NCI-H2107 treated with DMSO at 0.1 percent for 48 hours (cell line): ENCODE measurements around the gene TECPR2.

ENCODE experiments used
- DNase-seq: peaks from one replicate; lab custom pipeline; 2025; ENCODE audit not compliant: unreplicated experiment; lab: John Stamatoyannopoulos, UW

The TECPR2 gene

GRCh38 chr14:102424923-102425322 is 62.2 kb downstream of the TECPR2 start:
- no peak for DNase-seq

GRCh38 chr14:102426796-102427195 is 64.1 kb downstream of the TECPR2 start:
- DNase-seq = no peak

- no peak for DNase-seq
These were observed 64.9 kb downstream of the TECPR2 start for GRCh38 chr14:102427642-102428041.

GRCh38 chr14:102430212-102430908 is 67.6 kb downstream of the TECPR2 start:
- DNase-seq = no peak

- DNase-seq = no peak
These were observed 69.0 kb downstream of the TECPR2 start for GRCh38 chr14:102431751-102432150.

- no peak for DNase-seq
These were observed 72.0 kb downstream of the TECPR2 start for GRCh38 chr14:102434647-102435175.

GRCh38 chr14:102437997-102438915 is 75.5 kb downstream of the TECPR2 start:
- peak; percentile 80 for DNase-seq

GRCh38 chr14:102439556-102439955 is 76.8 kb downstream of the TECPR2 start:
- DNase-seq = no peak

- DNase-seq = no peak
These were observed 77.7 kb downstream of the TECPR2 start for GRCh38 chr14:102440392-102440791.

- no peak for DNase-seq
These were observed 79.8 kb downstream of the TECPR2 start for GRCh38 chr14:102442241-102443211.

- no peak for DNase-seq
These were observed 82.3 kb downstream of the TECPR2 start for GRCh38 chr14:102445066-102445465.

GRCh38 chr14:102445641-102446040 is 82.9 kb downstream of the TECPR2 start:
- no peak for DNase-seq

GRCh38 chr14:102450206-102451063 is 87.7 kb downstream of the TECPR2 start:
- DNase-seq = no peak

- no peak for DNase-seq
These were observed 88.3 kb downstream of the TECPR2 start for GRCh38 chr14:102451064-102451352.

GRCh38 chr14:102452302-102452701 is 89.6 kb downstream of the TECPR2 start:
- no peak for DNase-seq

- no peak for DNase-seq
These were observed 92.0 kb downstream of the TECPR2 start for GRCh38 chr14:102454711-102455110.

- DNase-seq = no peak
These were observed 94.8 kb downstream of the TECPR2 start for GRCh38 chr14:102457509-102457908.

- DNase-seq = peak; percentile 23
These were observed 99.0 kb downstream of the TECPR2 start for GRCh38 chr14:102461490-102462338.

- peak; percentile 26 for DNase-seq
These were observed 99.7 kb downstream of the TECPR2 start for GRCh38 chr14:102462391-102462790.
